Endodermal cell (in vitro differentiated cells): ENCODE data around the gene CFLAR. TPM values are rescaled to one million over a fixed set of nuclear protein-coding genes. Genes with fewer than 3 reads are reported as not detected.

Experiments used
- DNase-seq: peaks from one replicate; pipeline ENCODE4 v3.0.0-alpha.2; 2017
- H3K27ac ChIP-seq: 2 replicates; pipeline ENCODE4 v1.5.1; 2013; ENCODE audit warnings: mild to moderate bottlenecking, low read depth, low read length, moderate library complexity
- H3K27me3 ChIP-seq: 2 replicates; pipeline ENCODE4 v1.6.1; 2013; ENCODE audit warnings: mild to moderate bottlenecking, low read length, moderate library complexity; ENCODE audit not compliant: insufficient read depth, control insufficient read depth, poor library complexity, severe bottlenecking
- H3K36me3 ChIP-seq: 2 replicates; pipeline ENCODE4 v1.7.0; 2013; ENCODE audit warnings: mild to moderate bottlenecking, low read length, moderate library complexity; ENCODE audit not compliant: control insufficient read depth, insufficient read depth
- H3K4me1 ChIP-seq: one replicate; pipeline ENCODE4 v1.7.0; 2013; ENCODE audit warnings: low read length; ENCODE audit not compliant: control insufficient read depth, insufficient read depth
- H3K4me3 ChIP-seq: 2 replicates; pipeline ENCODE4 v1.5.1; 2013; ENCODE audit warnings: mild to moderate bottlenecking, low read length, moderate library complexity
- H3K9ac ChIP-seq: 2 replicates; pipeline ENCODE4 v1.6.1; 2013; ENCODE audit warnings: mild to moderate bottlenecking, low read length, moderate library complexity; ENCODE audit not compliant: poor library complexity, severe bottlenecking; ENCODE audit errors: extremely low read depth
- H3K9me3 ChIP-seq: 2 replicates; pipeline ENCODE4 v1.6.1; 2013; ENCODE audit warnings: mild to moderate bottlenecking, low read length, moderate library complexity; ENCODE audit not compliant: control insufficient read depth
- H3K27ac Mint-ChIP-seq: 2 replicates; pipeline ENCODE4 v1.8.0; 2020; ENCODE audit warnings: mixed read lengths
- H3K27me3 Mint-ChIP-seq: 2 replicates; pipeline ENCODE4 v1.8.0; 2021; ENCODE audit warnings: mild to moderate bottlenecking, mixed read lengths; ENCODE audit not compliant: insufficient read depth
- H3K36me3 Mint-ChIP-seq: 2 replicates; pipeline ENCODE4 v1.8.0; 2020; ENCODE audit warnings: low read depth, mixed read lengths
- H3K4me1 Mint-ChIP-seq: 2 replicates; pipeline ENCODE4 v1.8.0; 2020; ENCODE audit warnings: mixed read lengths
- H3K4me3 Mint-ChIP-seq: 2 replicates; pipeline ENCODE4 v1.8.0; 2020; ENCODE audit warnings: mild to moderate bottlenecking, moderate library complexity, mixed read lengths
- H3K9me3 Mint-ChIP-seq: 2 replicates; pipeline ENCODE4 v1.8.0; 2020; ENCODE audit warnings: mild to moderate bottlenecking, mixed read lengths
- WGBS, 2 experiments: methylation state at CpG; one replicate each; pipeline versions ENCODE4 v1.1.5 to v1.1.7; 2013; ENCODE audit warnings: missing lambda C conversion rate in 2 of 2, mixed read lengths in 1 of 2; ENCODE audit not compliant: insufficient coverage in 1 of 2, insufficient read length in 1 of 2; 5-methylcytosine and 5-hydroxymethylcytosine counted together
- total RNA-seq, 2 donors: library from RNA; stranded (reverse); fragmentation: NEBNext Ultra II Directional in 1 of 2; extraction: Animal tissue kit (Norgen Biotek cat#: 25700) in 1 of 2; gene quantifications; 2 replicates in 1 of 2; 3 replicates in 1 of 2; pipeline ENCODE4 v1.2.1, GENCODE V29; 2021
- TF ChIP-seq, protein P1 (sequence below): fragments of 200-600 bp; sonication (generic); conservative IDR thresholded peaks from 2 replicates; pipeline ENCODE4 v1.5.0; 2021; ENCODE audit warnings: antibody characterized with exemption, mild to moderate bottlenecking

Gene CFLAR
- total RNA-seq, 2 donors from 2014 or later: 168 to 197 TPM

DNA sequence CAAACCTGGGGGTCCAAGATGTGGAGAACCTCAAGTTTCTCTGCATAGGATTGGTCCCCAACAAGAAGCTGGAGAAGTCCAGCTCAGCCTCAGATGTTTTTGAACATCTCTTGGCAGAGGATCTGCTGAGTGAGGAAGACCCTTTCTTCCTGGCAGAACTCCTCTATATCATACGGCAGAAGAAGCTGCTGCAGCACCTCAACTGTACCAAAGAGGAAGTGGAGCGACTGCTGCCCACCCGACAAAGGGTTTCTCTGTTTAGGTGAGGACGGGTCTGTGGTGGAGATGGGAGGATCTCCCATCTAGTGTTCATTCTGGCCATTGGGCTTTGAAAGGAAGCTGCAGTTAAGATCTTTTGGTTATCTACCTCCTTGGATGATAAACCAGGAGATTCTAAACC is 69.9 kb downstream of the CFLAR start:
- Histone ChIP-seq H3K4me3 (no peak overlapping the region), H3K27ac (no peak overlapping the region), H3K36me3 (no peaks in the 10 kb centered on the region), H3K9me3 (peaks cover 8% of the 10 kb centered on the region), H3K9ac (no peak overlapping the region), H3K4me1 (no peaks in the 10 kb centered on the region), H3K27me3 (no peaks in the 10 kb centered on the region)
- Mint-ChIP-seq H3K4me1 (peaks cover 10% of the 10 kb centered on the region), H3K9me3 (peaks cover 2% of the 10 kb centered on the region), H3K27ac (no peak overlapping the region), H3K4me3 (no peak overlapping the region), H3K36me3 (peaks cover 15% of the 10 kb centered on the region), H3K27me3 (no peaks in the 10 kb centered on the region)
- TF ChIP-seq, protein P1, sequence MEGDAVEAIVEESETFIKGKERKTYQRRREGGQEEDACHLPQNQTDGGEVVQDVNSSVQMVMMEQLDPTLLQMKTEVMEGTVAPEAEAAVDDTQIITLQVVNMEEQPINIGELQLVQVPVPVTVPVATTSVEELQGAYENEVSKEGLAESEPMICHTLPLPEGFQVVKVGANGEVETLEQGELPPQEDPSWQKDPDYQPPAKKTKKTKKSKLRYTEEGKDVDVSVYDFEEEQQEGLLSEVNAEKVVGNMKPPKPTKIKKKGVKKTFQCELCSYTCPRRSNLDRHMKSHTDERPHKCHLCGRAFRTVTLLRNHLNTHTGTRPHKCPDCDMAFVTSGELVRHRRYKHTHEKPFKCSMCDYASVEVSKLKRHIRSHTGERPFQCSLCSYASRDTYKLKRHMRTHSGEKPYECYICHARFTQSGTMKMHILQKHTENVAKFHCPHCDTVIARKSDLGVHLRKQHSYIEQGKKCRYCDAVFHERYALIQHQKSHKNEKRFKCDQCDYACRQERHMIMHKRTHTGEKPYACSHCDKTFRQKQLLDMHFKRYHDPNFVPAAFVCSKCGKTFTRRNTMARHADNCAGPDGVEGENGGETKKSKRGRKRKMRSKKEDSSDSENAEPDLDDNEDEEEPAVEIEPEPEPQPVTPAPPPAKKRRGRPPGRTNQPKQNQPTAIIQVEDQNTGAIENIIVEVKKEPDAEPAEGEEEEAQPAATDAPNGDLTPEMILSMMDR: no peak
- DNase-seq: no peak
- 90% methylated on average over 2 to 4 of the region's 4 CpGs for WGBS, 2 experiments

DNA sequence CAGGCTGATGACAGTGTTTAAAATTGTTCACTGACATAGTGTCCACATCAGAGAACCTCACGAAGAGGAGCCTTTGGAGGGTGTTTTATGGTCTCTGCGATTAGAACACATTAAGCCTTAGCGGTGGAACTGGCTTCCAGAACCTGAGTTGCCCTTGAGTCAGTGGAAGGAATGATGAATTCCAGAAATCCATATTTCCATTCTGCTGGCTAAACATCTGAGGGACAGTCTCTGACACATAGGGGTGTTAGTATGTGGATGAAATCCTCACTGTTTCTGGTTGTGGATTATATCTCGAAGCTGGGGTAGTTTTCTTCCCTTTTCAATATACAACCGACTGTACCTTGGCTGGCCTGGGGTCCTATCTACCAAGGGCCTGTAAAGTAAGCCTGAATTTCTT is 71.0 kb downstream of the CFLAR start:
- TF ChIP-seq, protein P1: no peak
- no peaks in the 10 kb centered on the region for H3K27me3 Mint-ChIP-seq

DNA sequence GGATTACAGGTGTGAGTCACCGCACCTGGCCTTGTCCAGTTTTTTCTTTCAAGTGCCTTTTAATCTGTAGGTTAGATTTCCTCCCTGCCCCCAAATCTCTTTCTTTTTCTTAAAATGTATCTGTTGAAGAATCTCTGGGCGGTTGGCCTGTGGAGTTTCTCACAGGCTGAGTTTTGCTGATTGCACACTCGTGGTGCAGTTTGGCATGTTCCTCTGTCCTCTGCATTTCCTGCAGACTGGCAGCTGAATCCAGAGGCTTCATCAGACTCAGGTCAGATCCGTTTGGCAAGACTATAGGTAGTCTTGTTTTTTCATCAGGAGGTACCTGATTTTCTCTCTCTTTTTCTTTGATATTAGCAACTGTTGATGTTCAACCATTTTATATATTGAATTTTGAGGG is 72.5 kb downstream of the CFLAR start:
- 92 to 95% methylated on average over 2 to 4 of the region's 4 CpGs for WGBS, 2 experiments
- no peak overlapping the region for H3K27ac Mint-ChIP-seq

More for the DNA sequence above, 71.0 kb downstream of the CFLAR start:
- Histone ChIP-seq H3K27ac (no peak overlapping the region), H3K4me3 (no peak overlapping the region), H3K9ac (no peak overlapping the region), H3K9me3 (peaks cover 5% of the 10 kb centered on the region), H3K36me3 (no peaks in the 10 kb centered on the region), H3K4me1 (no peaks in the 10 kb centered on the region), H3K27me3 (no peaks in the 10 kb centered on the region)
- Mint-ChIP-seq H3K27ac (no peak overlapping the region), H3K4me3 (no peak overlapping the region), H3K9me3 (peaks cover 2% of the 10 kb centered on the region), H3K36me3 (peaks cover 15% of the 10 kb centered on the region), H3K4me1 (peaks cover 10% of the 10 kb centered on the region)
- WGBS, 2 experiments: 93 to 95% methylated on average over 3 to 5 of the region's 5 CpGs
- DNase-seq: no peak

More for the DNA sequence above, 72.5 kb downstream of the CFLAR start:
- Mint-ChIP-seq H3K4me1 (peaks cover 5% of the 10 kb centered on the region), H3K4me3 (no peak overlapping the region), H3K27me3 (no peaks in the 10 kb centered on the region), H3K36me3 (peaks cover 16% of the 10 kb centered on the region), H3K9me3 (no peaks in the 10 kb centered on the region)
- TF ChIP-seq, protein P1: no peak
- no peak for DNase-seq
- no peaks in the 10 kb centered on the region for H3K9me3 ChIP-seq
- no peaks in the 10 kb centered on the region for H3K36me3 ChIP-seq
- H3K4me3 ChIP-seq: no peak overlapping the region
- H3K27ac ChIP-seq: no peak overlapping the region
- no peaks in the 10 kb centered on the region for H3K27me3 ChIP-seq
- no peak overlapping the region for H3K9ac ChIP-seq
- H3K4me1 ChIP-seq: no peaks in the 10 kb centered on the region
